ENCODE data around the gene FUOM. TPM values are rescaled to one million over a fixed set of nuclear protein-coding genes. Genes with fewer than 3 reads are reported as not detected.

Gene FUOM
- polyA plus RNA-seq, 1 donor from 2014 or later: not detected

DNA sequence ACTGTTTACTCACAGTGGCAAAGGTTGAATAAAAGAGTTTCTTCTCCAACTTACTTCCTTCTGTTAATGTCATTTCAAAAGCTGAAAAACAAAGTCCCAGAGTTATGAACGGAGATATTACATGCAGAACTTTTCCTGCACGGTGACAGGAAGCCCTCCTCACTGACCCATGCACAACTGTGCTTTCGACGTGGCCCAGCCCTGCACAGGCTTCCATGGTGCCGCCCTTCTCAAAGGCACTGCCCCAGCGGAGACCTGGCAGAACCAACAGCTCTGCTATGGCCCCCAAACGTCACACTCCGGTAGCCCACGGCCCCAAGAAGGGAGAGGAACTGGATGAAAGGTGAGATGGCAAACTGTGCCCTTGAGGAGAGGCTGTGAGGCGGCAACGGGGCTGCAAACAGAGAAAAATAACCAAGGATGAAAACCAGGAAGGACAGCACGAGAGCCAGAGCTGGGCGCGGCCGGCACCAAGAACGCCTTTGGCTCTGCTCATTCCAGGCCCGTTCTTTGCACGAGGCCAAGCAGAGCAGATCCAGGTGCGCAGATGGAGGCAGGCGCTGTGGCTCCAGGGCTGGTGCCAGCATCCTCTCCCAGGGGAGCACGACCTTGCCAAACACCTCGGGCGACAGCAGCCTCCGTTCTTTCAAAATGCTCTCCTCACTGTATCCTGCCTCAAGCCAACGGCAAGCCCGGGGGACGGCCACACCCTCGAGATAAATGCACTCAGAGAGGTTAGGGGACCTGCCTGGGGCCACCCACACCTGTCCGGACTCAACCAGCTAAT lies 7.0 kb upstream of the FUOM start:
- H3K4me3 ChIP-seq (ENCODE audit: low read length): no peak overlapping the region
- H3K9ac ChIP-seq (ENCODE audit: low read length): no peak overlapping the region
- H3K36me3 ChIP-seq (ENCODE audit: insufficient read depth, low read length): no peaks in the 10 kb centered on the region
- peaks cover 2% of the 10 kb centered on the region for H3K9me3 ChIP-seq (ENCODE audit: low read length)
- TF ChIP-seq, protein P1, sequence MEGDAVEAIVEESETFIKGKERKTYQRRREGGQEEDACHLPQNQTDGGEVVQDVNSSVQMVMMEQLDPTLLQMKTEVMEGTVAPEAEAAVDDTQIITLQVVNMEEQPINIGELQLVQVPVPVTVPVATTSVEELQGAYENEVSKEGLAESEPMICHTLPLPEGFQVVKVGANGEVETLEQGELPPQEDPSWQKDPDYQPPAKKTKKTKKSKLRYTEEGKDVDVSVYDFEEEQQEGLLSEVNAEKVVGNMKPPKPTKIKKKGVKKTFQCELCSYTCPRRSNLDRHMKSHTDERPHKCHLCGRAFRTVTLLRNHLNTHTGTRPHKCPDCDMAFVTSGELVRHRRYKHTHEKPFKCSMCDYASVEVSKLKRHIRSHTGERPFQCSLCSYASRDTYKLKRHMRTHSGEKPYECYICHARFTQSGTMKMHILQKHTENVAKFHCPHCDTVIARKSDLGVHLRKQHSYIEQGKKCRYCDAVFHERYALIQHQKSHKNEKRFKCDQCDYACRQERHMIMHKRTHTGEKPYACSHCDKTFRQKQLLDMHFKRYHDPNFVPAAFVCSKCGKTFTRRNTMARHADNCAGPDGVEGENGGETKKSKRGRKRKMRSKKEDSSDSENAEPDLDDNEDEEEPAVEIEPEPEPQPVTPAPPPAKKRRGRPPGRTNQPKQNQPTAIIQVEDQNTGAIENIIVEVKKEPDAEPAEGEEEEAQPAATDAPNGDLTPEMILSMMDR (IDR thresholded peaks at IDR 0.05; ENCODE audit: poor library complexity, severe bottlenecking): no peak
- no peak for TF ChIP-seq TAF1 (IDR thresholded peaks at IDR 0.05; ENCODE audit: low read depth)
- TF ChIP-seq SMC3 (conservative IDR thresholded peaks at IDR 0.05; ENCODE audit: poor library complexity): no peak
- TF ChIP-seq EP300 (conservative IDR thresholded peaks at IDR 0.05; ENCODE audit: poor library complexity, severe bottlenecking): no peak
- TF ChIP-seq MXI1 (conservative IDR thresholded peaks at IDR 0.05; ENCODE audit: poor library complexity, severe bottlenecking): no peak
- TF ChIP-seq POLR2AphosphoS5 (IDR thresholded peaks at IDR 0.05): no peak
- TF ChIP-seq RAD21 (conservative IDR thresholded peaks at IDR 0.05): no peak
- TF ChIP-seq, protein P2, sequence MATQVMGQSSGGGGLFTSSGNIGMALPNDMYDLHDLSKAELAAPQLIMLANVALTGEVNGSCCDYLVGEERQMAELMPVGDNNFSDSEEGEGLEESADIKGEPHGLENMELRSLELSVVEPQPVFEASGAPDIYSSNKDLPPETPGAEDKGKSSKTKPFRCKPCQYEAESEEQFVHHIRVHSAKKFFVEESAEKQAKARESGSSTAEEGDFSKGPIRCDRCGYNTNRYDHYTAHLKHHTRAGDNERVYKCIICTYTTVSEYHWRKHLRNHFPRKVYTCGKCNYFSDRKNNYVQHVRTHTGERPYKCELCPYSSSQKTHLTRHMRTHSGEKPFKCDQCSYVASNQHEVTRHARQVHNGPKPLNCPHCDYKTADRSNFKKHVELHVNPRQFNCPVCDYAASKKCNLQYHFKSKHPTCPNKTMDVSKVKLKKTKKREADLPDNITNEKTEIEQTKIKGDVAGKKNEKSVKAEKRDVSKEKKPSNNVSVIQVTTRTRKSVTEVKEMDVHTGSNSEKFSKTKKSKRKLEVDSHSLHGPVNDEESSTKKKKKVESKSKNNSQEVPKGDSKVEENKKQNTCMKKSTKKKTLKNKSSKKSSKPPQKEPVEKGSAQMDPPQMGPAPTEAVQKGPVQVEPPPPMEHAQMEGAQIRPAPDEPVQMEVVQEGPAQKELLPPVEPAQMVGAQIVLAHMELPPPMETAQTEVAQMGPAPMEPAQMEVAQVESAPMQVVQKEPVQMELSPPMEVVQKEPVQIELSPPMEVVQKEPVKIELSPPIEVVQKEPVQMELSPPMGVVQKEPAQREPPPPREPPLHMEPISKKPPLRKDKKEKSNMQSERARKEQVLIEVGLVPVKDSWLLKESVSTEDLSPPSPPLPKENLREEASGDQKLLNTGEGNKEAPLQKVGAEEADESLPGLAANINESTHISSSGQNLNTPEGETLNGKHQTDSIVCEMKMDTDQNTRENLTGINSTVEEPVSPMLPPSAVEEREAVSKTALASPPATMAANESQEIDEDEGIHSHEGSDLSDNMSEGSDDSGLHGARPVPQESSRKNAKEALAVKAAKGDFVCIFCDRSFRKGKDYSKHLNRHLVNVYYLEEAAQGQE (IDR thresholded peaks at IDR 0.05; ENCODE audit: borderline replicate concordance): no peak
- TF ChIP-seq EZH2 (IDR thresholded peaks at IDR 0.05; ENCODE audit: borderline replicate concordance, insufficient read depth, low read length, poor library complexity, severe bottlenecking): no peak
- no peaks in the 10 kb centered on the region for H3F3A ChIP-seq (ENCODE audit: insufficient read depth, low read length, poor library complexity, severe bottlenecking)
- no peaks in the 10 kb centered on the region for H3K79me2 ChIP-seq (replicated peaks; ENCODE audit: insufficient read depth, low read length)
- no peak overlapping the region for H3K4me2 ChIP-seq (ENCODE audit: low read length)
- H3K27me3 ChIP-seq (ENCODE audit: insufficient read depth, low read depth, low read length): no peaks in the 10 kb centered on the region
- H3K9me2 ChIP-seq (ENCODE audit: insufficient read depth, low read length): no peaks in the 10 kb centered on the region
- no peaks in the 10 kb centered on the region for H4K20me1 ChIP-seq (ENCODE audit: insufficient read depth)
- H3K27ac ChIP-seq (ENCODE audit: low read length): no peak overlapping the region
- H2AFZ ChIP-seq (ENCODE audit: low read depth, low read length): no peak overlapping the region

DNA sequence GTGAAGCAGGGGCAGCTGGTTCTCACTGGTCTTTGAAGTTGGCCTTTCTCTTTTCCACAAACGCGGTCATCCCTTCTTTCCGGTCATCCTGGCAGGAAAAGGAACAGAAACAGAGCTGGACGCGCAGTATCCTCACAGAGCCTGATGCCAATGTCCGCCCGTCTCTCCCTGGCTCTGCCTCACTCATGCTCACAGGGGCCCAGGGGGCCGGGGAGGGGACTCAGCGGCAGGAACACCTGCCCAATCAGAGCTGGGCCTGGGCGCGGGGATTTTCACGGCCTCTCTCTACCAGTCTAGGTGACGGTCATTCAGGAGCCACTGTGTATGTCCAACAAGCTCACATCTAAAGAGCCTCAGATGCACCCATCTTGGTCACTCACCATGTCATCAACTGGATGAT lies 5.0 kb upstream of the FUOM start:
- Histone ChIP-seq H3K9me2 (ENCODE audit: insufficient read depth, low read length) (no peaks in the 10 kb centered on the region), H3K4me2 (ENCODE audit: low read length) (no peak overlapping the region), H3K9me3 (ENCODE audit: low read length) (peaks cover 2% of the 10 kb centered on the region), H3F3A (ENCODE audit: insufficient read depth, low read length, poor library complexity, severe bottlenecking) (no peaks in the 10 kb centered on the region), H4K20me1 (ENCODE audit: insufficient read depth) (no peaks in the 10 kb centered on the region), H2AFZ (ENCODE audit: low read depth, low read length) (no peak overlapping the region), H3K9ac (ENCODE audit: low read length) (no peak overlapping the region), H3K36me3 (ENCODE audit: insufficient read depth, low read length) (no peaks in the 10 kb centered on the region), H3K27ac (ENCODE audit: low read length) (no peak overlapping the region), H3K79me2 (replicated peaks; ENCODE audit: insufficient read depth, low read length) (no peaks in the 10 kb centered on the region), H3K4me3 (ENCODE audit: low read length) (no peak overlapping the region), H3K27me3 (ENCODE audit: insufficient read depth, low read depth, low read length) (no peaks in the 10 kb centered on the region)
- TF ChIP-seq, protein P1 (IDR thresholded peaks at IDR 0.05; ENCODE audit: poor library complexity, severe bottlenecking): no peak
- TF ChIP-seq EP300 (conservative IDR thresholded peaks at IDR 0.05; ENCODE audit: poor library complexity, severe bottlenecking): no peak
- no peak for TF ChIP-seq TAF1 (IDR thresholded peaks at IDR 0.05; ENCODE audit: low read depth)
- TF ChIP-seq POLR2AphosphoS5 (IDR thresholded peaks at IDR 0.05): no peak
- no peak for TF ChIP-seq SMC3 (conservative IDR thresholded peaks at IDR 0.05; ENCODE audit: poor library complexity)
- TF ChIP-seq EZH2 (IDR thresholded peaks at IDR 0.05; ENCODE audit: borderline replicate concordance, insufficient read depth, low read length, poor library complexity, severe bottlenecking): no peak
- no peak for TF ChIP-seq MXI1 (conservative IDR thresholded peaks at IDR 0.05; ENCODE audit: poor library complexity, severe bottlenecking)
- TF ChIP-seq RAD21 (conservative IDR thresholded peaks at IDR 0.05): no peak
- TF ChIP-seq, protein P2 (IDR thresholded peaks at IDR 0.05; ENCODE audit: borderline replicate concordance): no peak

Measured in neural cell (in vitro differentiated cells).